OCI-LY1 (cell line): ENCODE results near the gene SEMA3A.

Source experiments
- EZH2 ChIP-seq: fragments of 200-600 bp; sonication (generic), shearing (Covaris generic); IDR thresholded peaks from 2 replicates; pipeline ENCODE4 v1.8.0; 2017; ENCODE audit warnings: borderline replicate concordance, mixed run types, mild to moderate bottlenecking, antibody characterized with exemption, low read length, moderate library complexity, mixed read lengths
- TF ChIP-seq, protein P1 (sequence below): fragments of 200-600 bp; sonication (generic), shearing (Covaris generic); IDR thresholded peaks from 2 replicates; pipeline ENCODE4 v1.5.1; 2017; ENCODE audit warnings: mild to moderate bottlenecking, antibody characterized with exemption, low read length, moderate library complexity, mixed read lengths

DNA sequence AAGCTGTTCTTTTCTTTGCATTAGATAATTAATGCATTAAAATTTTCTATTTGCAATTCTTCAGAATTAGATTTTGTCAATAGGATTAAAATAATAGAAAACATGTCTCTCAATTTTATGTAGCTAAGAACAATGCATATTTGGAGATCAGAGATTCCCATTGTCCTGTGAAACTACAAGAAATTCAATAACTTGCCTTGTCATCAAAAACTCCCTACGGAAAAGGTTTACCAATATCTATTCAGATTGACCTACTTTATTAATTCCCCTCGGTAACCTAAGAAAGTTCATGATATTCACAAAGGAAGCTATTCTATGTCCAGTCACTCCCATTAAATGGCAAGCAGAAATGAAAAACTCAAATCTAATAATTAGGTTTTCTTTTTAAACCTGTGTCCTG lies 172.6 kb downstream of the SEMA3A start:
- TF ChIP-seq, protein P1, sequence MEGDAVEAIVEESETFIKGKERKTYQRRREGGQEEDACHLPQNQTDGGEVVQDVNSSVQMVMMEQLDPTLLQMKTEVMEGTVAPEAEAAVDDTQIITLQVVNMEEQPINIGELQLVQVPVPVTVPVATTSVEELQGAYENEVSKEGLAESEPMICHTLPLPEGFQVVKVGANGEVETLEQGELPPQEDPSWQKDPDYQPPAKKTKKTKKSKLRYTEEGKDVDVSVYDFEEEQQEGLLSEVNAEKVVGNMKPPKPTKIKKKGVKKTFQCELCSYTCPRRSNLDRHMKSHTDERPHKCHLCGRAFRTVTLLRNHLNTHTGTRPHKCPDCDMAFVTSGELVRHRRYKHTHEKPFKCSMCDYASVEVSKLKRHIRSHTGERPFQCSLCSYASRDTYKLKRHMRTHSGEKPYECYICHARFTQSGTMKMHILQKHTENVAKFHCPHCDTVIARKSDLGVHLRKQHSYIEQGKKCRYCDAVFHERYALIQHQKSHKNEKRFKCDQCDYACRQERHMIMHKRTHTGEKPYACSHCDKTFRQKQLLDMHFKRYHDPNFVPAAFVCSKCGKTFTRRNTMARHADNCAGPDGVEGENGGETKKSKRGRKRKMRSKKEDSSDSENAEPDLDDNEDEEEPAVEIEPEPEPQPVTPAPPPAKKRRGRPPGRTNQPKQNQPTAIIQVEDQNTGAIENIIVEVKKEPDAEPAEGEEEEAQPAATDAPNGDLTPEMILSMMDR = no peak
- no peak for TF ChIP-seq EZH2
